ENCODE results near the gene KMT2C.
"Not testable (repeated sequence)": the region's sequence is repeated elsewhere in the genome, so short reads cannot be mapped to it uniquely, and the experiment has no call there.

DNA sequence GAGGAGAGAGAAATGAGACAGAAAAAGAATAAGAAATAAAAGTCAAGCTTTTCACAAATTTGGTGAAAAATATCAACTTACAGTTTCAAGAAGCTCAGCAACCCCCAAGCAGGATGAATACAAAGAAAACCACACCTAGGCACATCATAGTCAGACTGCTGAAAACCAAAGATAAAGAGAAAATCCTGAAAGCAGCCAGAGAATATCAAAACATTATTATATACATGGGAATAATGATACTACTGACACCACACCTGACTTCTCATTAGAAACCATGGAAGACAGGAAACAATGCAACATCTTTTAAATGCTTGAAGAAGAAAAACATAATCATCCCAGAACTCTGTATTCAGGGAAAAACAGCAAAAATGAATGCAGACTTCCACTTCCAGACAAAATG lies 149.6 kb downstream of the KMT2C start:
- TF ChIP-seq ZNF785 (tag by site-specific recombination; IDR thresholded peaks at IDR 0.05); SALL2 (tag by site-specific recombination; IDR thresholded peaks at IDR 0.05; ENCODE audit: borderline replicate concordance); PATZ1 (tag by site-specific recombination; IDR thresholded peaks at IDR 0.05); KLF9 (tag by site-specific recombination; IDR thresholded peaks at IDR 0.05; ENCODE audit: low read depth); ZNF654 (tag by site-specific recombination; IDR thresholded peaks at IDR 0.05; ENCODE audit: low read depth): not testable (repeated sequence)
- TF ChIP-seq, protein P1, sequence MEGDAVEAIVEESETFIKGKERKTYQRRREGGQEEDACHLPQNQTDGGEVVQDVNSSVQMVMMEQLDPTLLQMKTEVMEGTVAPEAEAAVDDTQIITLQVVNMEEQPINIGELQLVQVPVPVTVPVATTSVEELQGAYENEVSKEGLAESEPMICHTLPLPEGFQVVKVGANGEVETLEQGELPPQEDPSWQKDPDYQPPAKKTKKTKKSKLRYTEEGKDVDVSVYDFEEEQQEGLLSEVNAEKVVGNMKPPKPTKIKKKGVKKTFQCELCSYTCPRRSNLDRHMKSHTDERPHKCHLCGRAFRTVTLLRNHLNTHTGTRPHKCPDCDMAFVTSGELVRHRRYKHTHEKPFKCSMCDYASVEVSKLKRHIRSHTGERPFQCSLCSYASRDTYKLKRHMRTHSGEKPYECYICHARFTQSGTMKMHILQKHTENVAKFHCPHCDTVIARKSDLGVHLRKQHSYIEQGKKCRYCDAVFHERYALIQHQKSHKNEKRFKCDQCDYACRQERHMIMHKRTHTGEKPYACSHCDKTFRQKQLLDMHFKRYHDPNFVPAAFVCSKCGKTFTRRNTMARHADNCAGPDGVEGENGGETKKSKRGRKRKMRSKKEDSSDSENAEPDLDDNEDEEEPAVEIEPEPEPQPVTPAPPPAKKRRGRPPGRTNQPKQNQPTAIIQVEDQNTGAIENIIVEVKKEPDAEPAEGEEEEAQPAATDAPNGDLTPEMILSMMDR (tag by site-specific recombination; IDR thresholded peaks at IDR 0.05): not testable (repeated sequence)
- TF ChIP-seq, protein P2, sequence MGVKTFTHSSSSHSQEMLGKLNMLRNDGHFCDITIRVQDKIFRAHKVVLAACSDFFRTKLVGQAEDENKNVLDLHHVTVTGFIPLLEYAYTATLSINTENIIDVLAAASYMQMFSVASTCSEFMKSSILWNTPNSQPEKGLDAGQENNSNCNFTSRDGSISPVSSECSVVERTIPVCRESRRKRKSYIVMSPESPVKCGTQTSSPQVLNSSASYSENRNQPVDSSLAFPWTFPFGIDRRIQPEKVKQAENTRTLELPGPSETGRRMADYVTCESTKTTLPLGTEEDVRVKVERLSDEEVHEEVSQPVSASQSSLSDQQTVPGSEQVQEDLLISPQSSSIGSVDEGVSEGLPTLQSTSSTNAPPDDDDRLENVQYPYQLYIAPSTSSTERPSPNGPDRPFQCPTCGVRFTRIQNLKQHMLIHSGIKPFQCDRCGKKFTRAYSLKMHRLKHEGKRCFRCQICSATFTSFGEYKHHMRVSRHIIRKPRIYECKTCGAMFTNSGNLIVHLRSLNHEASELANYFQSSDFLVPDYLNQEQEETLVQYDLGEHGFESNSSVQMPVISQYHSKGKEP (tag by site-specific recombination; IDR thresholded peaks at IDR 0.05): not testable (repeated sequence)
